Hepatocyte (in vitro differentiated cells): ENCODE data around the gene CCNF. TPM values are rescaled to one million over a fixed set of nuclear protein-coding genes. Genes with fewer than 3 reads are reported as not detected.

Experiments used
- DNase-seq: peaks from one replicate; pipeline ENCODE4 v3.0.0-alpha.2; 2016; ENCODE audit warnings: low spot score
- H2AFZ ChIP-seq: fragments of 200-600 bp; sonication (generic); 2 replicates; pipeline ENCODE4 v1.6.0; 2016; ENCODE audit warnings: antibody characterized with exemption, mild to moderate bottlenecking
- H3K27ac ChIP-seq: fragments of 200-600 bp; sonication (generic); 2 replicates; pipeline ENCODE4 v1.5.1; 2016; ENCODE audit warnings: mild to moderate bottlenecking
- H3K27me3 ChIP-seq: fragments of 200-600 bp; sonication (generic); 2 replicates; pipeline ENCODE4 v1.6.1; 2016
- H3K36me3 ChIP-seq: fragments of 200-600 bp; sonication (generic); replicated peaks from 2 replicates; pipeline ENCODE4 v1.5.1; 2016; ENCODE audit warnings: low read depth; ENCODE audit not compliant: insufficient read depth
- H3K4me1 ChIP-seq: fragments of 200-600 bp; sonication (generic); 2 replicates; pipeline ENCODE4 v1.5.1; 2016; ENCODE audit warnings: mild to moderate bottlenecking, moderate library complexity; ENCODE audit not compliant: insufficient read depth
- H3K4me2 ChIP-seq: fragments of 200-600 bp; sonication (generic); 2 replicates; pipeline ENCODE4 v1.6.0; 2016
- H3K4me3 ChIP-seq: fragments of 200-600 bp; sonication (generic); 2 replicates; pipeline ENCODE4 v1.5.1; 2016; ENCODE audit warnings: mild to moderate bottlenecking
- H3K79me2 ChIP-seq: fragments of 200-600 bp; sonication (generic); 2 replicates; pipeline ENCODE4 v1.6.0; 2017; ENCODE audit warnings: mild to moderate bottlenecking
- H3K9me2 ChIP-seq: fragments of 200-600 bp; sonication (generic); replicated peaks from 2 replicates; pipeline ENCODE4 v1.6.0; 2017; ENCODE audit warnings: mild to moderate bottlenecking; ENCODE audit not compliant: insufficient read depth
- H3K9me3 ChIP-seq: fragments of 200-600 bp; sonication (generic); 2 replicates; pipeline ENCODE4 v1.5.1; 2016; ENCODE audit warnings: low read depth, mild to moderate bottlenecking
- H4K20me1 ChIP-seq: fragments of 200-600 bp; sonication (generic); 2 replicates; pipeline ENCODE4 v1.6.0; 2016; ENCODE audit warnings: mild to moderate bottlenecking; ENCODE audit not compliant: insufficient read depth, poor library complexity, severe bottlenecking
- CTCF ChIP-seq: fragments of 200-600 bp; sonication (generic); IDR thresholded peaks from 2 replicates; pipeline ENCODE4 v1.5.1; 2016; ENCODE audit warnings: antibody characterized with exemption, mild to moderate bottlenecking; ENCODE audit not compliant: poor library complexity
- EZH2 ChIP-seq: fragments of 200-600 bp; sonication (generic); IDR thresholded peaks from 2 replicates; pipeline ENCODE4 v1.6.1; 2016; ENCODE audit warnings: antibody characterized with exemption, mild to moderate bottlenecking, borderline replicate concordance
- EZH2phosphoT487 ChIP-seq: fragments of 200-600 bp; sonication (generic); IDR thresholded peaks from one replicate; pipeline ENCODE4 v1.6.1; 2018; ENCODE audit warnings: antibody characterized with exemption, mild to moderate bottlenecking, low read depth, moderate library complexity; ENCODE audit not compliant: unreplicated experiment, severe bottlenecking
- WGBS: methylation state at CpG from one replicate; pipeline ENCODE4 v1.1.6; 2016; ENCODE audit warnings: low lambda C conversion rate; ENCODE audit errors: missing lambda C conversion rate; 5-methylcytosine and 5-hydroxymethylcytosine counted together
- polyA plus RNA-seq: library from polyadenylated mRNA; unstranded; fragments of >200 nt; fragmentation: Nextera tagmentation; extraction: Ambion mirVana; gene quantifications from 2 replicates; pipeline ENCODE4 v1.2.1, GENCODE V29; 2016
- total RNA-seq: library from RNA; depleted of rRNA; stranded (reverse); fragments of >200 nt; gene quantifications from 2 replicates; pipeline ENCODE4 v1.2.3, GENCODE V29; 2014

CCNF gene
- total and polyA plus RNA-seq, 2 experiments from 2014 or later, result 4.7 to 6.5 TPM

- Histone ChIP-seq H3K4me2 (no peak overlapping the region), H3K4me3 (no peak overlapping the region), H3K9me2 (no peaks in the 10 kb centered on the region), H3K27me3 (no peaks in the 10 kb centered on the region), H2AFZ (no peak overlapping the region), H3K27ac (no peak overlapping the region), H3K36me3 (no peaks in the 10 kb centered on the region), H3K9me3 (no peaks in the 10 kb centered on the region), H3K4me1 (peaks cover 13% of the 10 kb centered on the region), H4K20me1 (no peaks in the 10 kb centered on the region), H3K79me2 (no peaks in the 10 kb centered on the region)
- TF ChIP-seq EZH2phosphoT487, result no peak
- no peak for TF ChIP-seq EZH2
- TF ChIP-seq CTCF, result no peak
- WGBS, result 90% methylated on average over 11 of the region's 20 CpGs
- DNase-seq, result no peak
Observed at GRCh38 chr16:2500430-2500917, 71.2 kb downstream of the CCNF start.

GRCh38 chr16:2500918-2501750 is 71.9 kb downstream of the CCNF start:
- no peak for TF ChIP-seq EZH2
- peak; percentile 98 for TF ChIP-seq CTCF
- no peak for TF ChIP-seq EZH2phosphoT487
- peaks cover 13% of the 10 kb centered on the region for H3K4me1 ChIP-seq

GRCh38 chr16:2501946-2502895 is 73.0 kb downstream of the CCNF start:
- Histone ChIP-seq H3K79me2 (no peaks in the 10 kb centered on the region), H3K36me3 (no peaks in the 10 kb centered on the region), H3K27ac (peak overlapping the region; percentile 71), H3K4me1 (peaks cover 13% of the 10 kb centered on the region), H2AFZ (no peak overlapping the region), H4K20me1 (no peaks in the 10 kb centered on the region), H3K9me3 (no peaks in the 10 kb centered on the region), H3K4me3 (no peak overlapping the region), H3K4me2 (peak overlapping the region; percentile 73), H3K9me2 (no peaks in the 10 kb centered on the region), H3K27me3 (no peaks in the 10 kb centered on the region)
- DNase-seq, result no peak
- TF ChIP-seq CTCF (no peak), EZH2 (no peak), EZH2phosphoT487 (no peak)
- WGBS, result 86% methylated on average over 16 of the region's 18 CpGs

More at GRCh38 chr16:2500918-2501750, 71.9 kb downstream of the CCNF start:
- H3K4me3 ChIP-seq, result no peak overlapping the region
- WGBS, result 53% methylated on average over 18 of the region's 23 CpGs
- H3K36me3 ChIP-seq, result no peaks in the 10 kb centered on the region
- no peaks in the 10 kb centered on the region for H3K27me3 ChIP-seq
- H2AFZ ChIP-seq, result no peak overlapping the region
- no peak overlapping the region for H3K27ac ChIP-seq
- H3K79me2 ChIP-seq, result no peaks in the 10 kb centered on the region
- peak overlapping the region; percentile 73 for H3K4me2 ChIP-seq
- no peaks in the 10 kb centered on the region for H3K9me3 ChIP-seq
- no peaks in the 10 kb centered on the region for H4K20me1 ChIP-seq
- H3K9me2 ChIP-seq, result no peaks in the 10 kb centered on the region
- peak; percentile 91 for DNase-seq
